Panc1 (cell line): ENCODE data around the gene CFAP57. TPM values are rescaled to one million over a fixed set of nuclear protein-coding genes. Genes with fewer than 3 reads are reported as not detected.

ENCODE experiments used
- ATAC-seq: fragments of 200-7000 bp; cut with Tn5 transposase; 2 replicates; pipeline ENCODE4 v1.9.1; 2020; ENCODE audit warnings: mild to moderate bottlenecking, moderate library complexity
- BruUV-seq: library from RNA; stranded (reverse); fragments of 400-500 nt; replicated peaks from 2 replicates; lab custom pipeline; 2021; lab: Mats Ljungman, UMichigan
- CTCF ChIA-PET: fragments of 300-600 bp; sonication (Branson Sonifier 250); formaldehyde crosslinking; loops from one replicate; lab custom pipeline; 2022; ENCODE audit warnings: antibody characterized with exemption; lab: Charles Lee
- POLR2A ChIA-PET: fragments of 300-600 bp; sonication (Branson Sonifier 250); formaldehyde crosslinking; loops from one replicate; lab custom pipeline; 2022; ENCODE audit warnings: antibody characterized with exemption; lab: Charles Lee
- DNase-seq: peaks from one replicate; pipeline ENCODE4 v3.0.0-alpha.2; 2010; ENCODE audit warnings: low read depth, low spot score
- H3K27ac ChIP-seq: 2 replicates; pipeline ENCODE4 v1.5.1; 2011; ENCODE audit warnings: mild to moderate bottlenecking, low read length, inconsistent platforms
- H3K27me3 ChIP-seq: fragments of 200-500 bp; sonication (Bioruptor generic); 2 replicates; pipeline ENCODE4 v1.6.0; 2014; ENCODE audit warnings: low read length, inconsistent platforms; ENCODE audit not compliant: control insufficient read depth, insufficient read depth
- H3K36me3 ChIP-seq: fragments of 200-500 bp; sonication (Bioruptor generic); 2 replicates; pipeline ENCODE4 v1.5.1; 2014; ENCODE audit warnings: inconsistent platforms, mild to moderate bottlenecking, low read length, moderate library complexity; ENCODE audit not compliant: control insufficient read depth, insufficient read depth
- H3K4me1 ChIP-seq: 2 replicates; pipeline ENCODE4 v1.5.1; 2011; ENCODE audit warnings: inconsistent platforms, mild to moderate bottlenecking, low read length, moderate library complexity; ENCODE audit not compliant: control insufficient read depth, insufficient read depth
- H3K4me3 ChIP-seq, 2 experiments: 2 replicates each; pipeline ENCODE4 v1.5.1; 2011 to 2012; ENCODE audit warnings: low read depth in 2 of 2, low read length in 2 of 2, mild to moderate bottlenecking in 2 of 2, inconsistent platforms in 1 of 2, moderate library complexity in 1 of 2
- H3K9me3 ChIP-seq: fragments of 200-500 bp; sonication (Bioruptor generic); 2 replicates; pipeline ENCODE4 v1.5.1; 2014; ENCODE audit warnings: low read depth, mild to moderate bottlenecking, inconsistent platforms, low read length, moderate library complexity; ENCODE audit not compliant: control insufficient read depth, insufficient read depth
- CTCF ChIP-seq: fragments of 450-650 bp; IDR thresholded peaks from 2 replicates; pipeline ENCODE4 v1.5.1; 2017; ENCODE audit warnings: mild to moderate bottlenecking
- POLR2AphosphoS5 ChIP-seq: IDR thresholded peaks from 2 replicates; pipeline ENCODE4 v1.6.1; 2012; ENCODE audit warnings: mild to moderate bottlenecking, low read depth, low read length, moderate library complexity
- REST ChIP-seq, 2 experiments: IDR thresholded peaks; 2 replicates each; pipeline ENCODE4 v1.6.1; 2011 to 2012; ENCODE audit warnings: low read depth in 2 of 2, control low read depth in 1 of 2, low read length in 1 of 2, mild to moderate bottlenecking in 1 of 2, moderate library complexity in 1 of 2; ENCODE audit not compliant: insufficient read depth in 1 of 2
- SIN3A ChIP-seq: IDR thresholded peaks from 2 replicates; pipeline ENCODE4 v1.6.1; 2012; ENCODE audit warnings: low read depth, mild to moderate bottlenecking, low read length, moderate library complexity, borderline replicate concordance; ENCODE audit not compliant: insufficient read depth
- TCF7L2 ChIP-seq: IDR thresholded peaks from 2 replicates; pipeline ENCODE4 v1.6.1; 2011; ENCODE audit warnings: mild to moderate bottlenecking, low read depth, low read length, inconsistent platforms
- in situ Hi-C: cut with HindIII; loops from 2 replicates; pipeline ENCODE4 v1.10.0; 2016; ENCODE audit warnings: low sequenced_read_pairs, low pct_unique_long_range_greater_than_20kb
- intact Hi-C: fragments of 100-400 bp; cut with micrococcal nuclease; formaldehyde crosslinking; loops from one replicate; pipeline ENCODE4 v1.10.0; 2022; ENCODE audit not compliant: unreplicated experiment
- total RNA-seq: library from RNA; stranded (reverse); gene quantifications from one replicate; pipeline ENCODE4 v1.2.1, GENCODE V29; 2021; ENCODE audit not compliant: unreplicated experiment

The CFAP57 gene
- total RNA-seq, 1 experiment from 2014 or later, result 0.69 TPM

GRCh38 chr1:43284546-43285110 is 112.5 kb downstream of the CFAP57 start:
- CTCF ChIA-PET, result interaction anchor here (0.8 kb wide), 1 partner anchor 9 kb away, joined by 4 read pairs; no protein-coding TSS in a partner anchor
- POLR2A ChIA-PET, result interaction anchor here (0.6 kb wide), 1 partner anchor 68 kb away, joined by 3 read pairs; no protein-coding TSS in a partner anchor
- BruUV-seq, result no TSS peak

GRCh38 chr1:43285269-43285990 is 113.3 kb downstream of the CFAP57 start, which contains the start of gene C1orf210:
Gene C1orf210 (minus strand): TSS chr1:43285581. CDS start chr1:43283270, 2,311 bp downstream.
- H3K9me3 ChIP-seq, result no peaks in the 10 kb centered on the region
- TF ChIP-seq REST (IDR thresholded peaks at IDR 0.05; ENCODE audit: insufficient read depth in 1 of 2, low read depth in 2 of 2, low read length in 1 of 2) (no peak), SIN3A (no peak), CTCF (no peak), TCF7L2 (no peak), POLR2AphosphoS5 (no peak)
- no peaks in the 10 kb centered on the region for H3K27me3 ChIP-seq
- in situ Hi-C loops (no loop called here), intact Hi-C loops (no loop called here)
- BruUV-seq, result no TSS peak
- no peaks in the 10 kb centered on the region for H3K4me1 ChIP-seq
- ChIA-PET CTCF (no interaction called here), POLR2A (interaction anchor here (0.6 kb wide), 1 partner anchor 58 kb away, joined by 7 read pairs; no protein-coding TSS in a partner anchor)
- ATAC-seq (no peak), DNase-seq (no peak)
- no peaks in the 10 kb centered on the region for H3K36me3 ChIP-seq
- H3K27ac ChIP-seq, result no peak within 1 kb of the TSS
- H3K4me3 ChIP-seq, result no peak within 1 kb of the TSS

More at GRCh38 chr1:43284546-43285110, 112.5 kb downstream of the CFAP57 start:
- Histone ChIP-seq H3K27ac (no peak overlapping the region), H3K4me1 (no peaks in the 10 kb centered on the region), H3K9me3 (no peaks in the 10 kb centered on the region), H3K4me3 (no peak overlapping the region), H3K36me3 (no peaks in the 10 kb centered on the region), H3K27me3 (no peaks in the 10 kb centered on the region)
- in situ Hi-C loops (no loop called here), intact Hi-C loops (no loop called here)
- DNase-seq (no peak), ATAC-seq (no peak)
- TF ChIP-seq REST (IDR thresholded peaks at IDR 0.05; ENCODE audit: insufficient read depth in 1 of 2, low read depth in 2 of 2, low read length in 1 of 2) (no peak), POLR2AphosphoS5 (no peak), SIN3A (no peak), TCF7L2 (no peak)
